ENCODE data around the gene FAM177B. TPM values are rescaled to one million over a fixed set of nuclear protein-coding genes. Genes with fewer than 3 reads are reported as not detected.

Gene FAM177B
- total and polyA plus RNA-seq, 7 donors, result 0.36 to 40.5 (median 8.9) TPM; not detected in 1

GRCh38 chr1:222728746-222729145 is 8.3 kb upstream of the FAM177B start:
- H3K27me3 ChIP-seq, result no peaks in the 10 kb centered on the region
- H3K27ac ChIP-seq, result no peak overlapping the region
- H3K4me1 ChIP-seq, result no peaks in the 10 kb centered on the region
- no peaks in the 10 kb centered on the region for H3K9me3 ChIP-seq
- TF ChIP-seq POLR2AphosphoS5 (IDR thresholded peaks at IDR 0.05), result no peak
- TF ChIP-seq POLR2A (IDR thresholded peaks at IDR 0.05), result no peak
- no peak for TF ChIP-seq EP300 (IDR thresholded peaks at IDR 0.05)
- TF ChIP-seq CTCF (IDR thresholded peaks at IDR 0.05), result no peak
- H3K4me3 ChIP-seq, result no peak overlapping the region
- DNase-seq, result no peak
- 85 to 88% methylated on average over 1 of the region's 1 CpG for WGBS, 2 donors
- intact Hi-C loops (cut with DNase I), result no loop called here
- peaks cover 19 to 100% (median 72%) of the 10 kb centered on the region in 4 donors for H3K36me3 ChIP-seq

- no peak for DNase-seq
- TF ChIP-seq POLR2A (IDR thresholded peaks at IDR 0.05), result no peak
- no peak for TF ChIP-seq CTCF (IDR thresholded peaks at IDR 0.05)
- no peak for TF ChIP-seq POLR2AphosphoS5 (IDR thresholded peaks at IDR 0.05)
- TF ChIP-seq EP300 (IDR thresholded peaks at IDR 0.05), result no peak
- Histone ChIP-seq H3K4me1 (no peaks in the 10 kb centered on the region), H3K9me3 (no peaks in the 10 kb centered on the region), H3K27ac (no peak overlapping the region), H3K4me3 (no peak overlapping the region), H3K27me3 (no peaks in the 10 kb centered on the region), H3K36me3 (peaks cover 14 to 100% (median 73%) of the 10 kb centered on the region in 4 donors)
- intact Hi-C loops (cut with DNase I), result no loop called here
- 73 to 92% methylated on average over 1 of the region's 1 CpG for WGBS, 2 donors
These were observed 6.1 kb upstream of the FAM177B start for GRCh38 chr1:222730866-222731265.

GRCh38 chr1:222732216-222733159 is 4.5 kb upstream of the FAM177B start:
- TF ChIP-seq EP300 (IDR thresholded peaks at IDR 0.05) (no peak), CTCF (IDR thresholded peaks at IDR 0.05) (no peak), POLR2A (IDR thresholded peaks at IDR 0.05) (no peak), POLR2AphosphoS5 (IDR thresholded peaks at IDR 0.05) (no peak)

GRCh38 chr1:222734740-222735139 is 2.3 kb upstream of the FAM177B start:
- H3K4me1 ChIP-seq, result peaks cover 0 to 9% (median 3%) of the 10 kb centered on the region in 4 donors
- H3K27me3 ChIP-seq, result no peaks in the 10 kb centered on the region
- TF ChIP-seq CTCF (IDR thresholded peaks at IDR 0.05) (no peak), POLR2A (IDR thresholded peaks at IDR 0.05) (no peak), EP300 (IDR thresholded peaks at IDR 0.05) (no peak), POLR2AphosphoS5 (IDR thresholded peaks at IDR 0.05) (no peak)
- H3K4me3 ChIP-seq, result no peak overlapping the region
- intact Hi-C loops (cut with DNase I), result loop anchor here (5.0 kb wide), 2 partner anchors 58 to 388 kb away; no protein-coding TSS in a partner anchor
- DNase-seq, result no peak
- no peak overlapping the region for H3K27ac ChIP-seq
- no peaks in the 10 kb centered on the region for H3K9me3 ChIP-seq
- 78 to 89% methylated on average over 1 of the region's 1 CpG for WGBS, 2 donors
- peaks cover 4 to 69% (median 40%) of the 10 kb centered on the region in 4 donors for H3K36me3 ChIP-seq

More at GRCh38 chr1:222732216-222733159, 4.5 kb upstream of the FAM177B start:
- intact Hi-C loops (cut with DNase I), result no loop called here
- 70 to 90% methylated on average over 3 of the region's 3 CpGs for WGBS, 2 donors
- no peaks in the 10 kb centered on the region for H3K27me3 ChIP-seq
- H3K9me3 ChIP-seq, result no peaks in the 10 kb centered on the region
- DNase-seq, result no peak
- H3K4me1 ChIP-seq, result no peaks in the 10 kb centered on the region
- H3K36me3 ChIP-seq, result peaks cover 14 to 91% (median 57%) of the 10 kb centered on the region in 4 donors
- no peak overlapping the region for H3K4me3 ChIP-seq
- H3K27ac ChIP-seq, result no peak overlapping the region

All from sigmoid colon (tissue), 7 donors.